ENCODE measurements around the gene PCDH20. TPM values are rescaled to one million over a fixed set of nuclear protein-coding genes. Genes with fewer than 3 reads are reported as not detected.

PCDH20 gene, protein sequence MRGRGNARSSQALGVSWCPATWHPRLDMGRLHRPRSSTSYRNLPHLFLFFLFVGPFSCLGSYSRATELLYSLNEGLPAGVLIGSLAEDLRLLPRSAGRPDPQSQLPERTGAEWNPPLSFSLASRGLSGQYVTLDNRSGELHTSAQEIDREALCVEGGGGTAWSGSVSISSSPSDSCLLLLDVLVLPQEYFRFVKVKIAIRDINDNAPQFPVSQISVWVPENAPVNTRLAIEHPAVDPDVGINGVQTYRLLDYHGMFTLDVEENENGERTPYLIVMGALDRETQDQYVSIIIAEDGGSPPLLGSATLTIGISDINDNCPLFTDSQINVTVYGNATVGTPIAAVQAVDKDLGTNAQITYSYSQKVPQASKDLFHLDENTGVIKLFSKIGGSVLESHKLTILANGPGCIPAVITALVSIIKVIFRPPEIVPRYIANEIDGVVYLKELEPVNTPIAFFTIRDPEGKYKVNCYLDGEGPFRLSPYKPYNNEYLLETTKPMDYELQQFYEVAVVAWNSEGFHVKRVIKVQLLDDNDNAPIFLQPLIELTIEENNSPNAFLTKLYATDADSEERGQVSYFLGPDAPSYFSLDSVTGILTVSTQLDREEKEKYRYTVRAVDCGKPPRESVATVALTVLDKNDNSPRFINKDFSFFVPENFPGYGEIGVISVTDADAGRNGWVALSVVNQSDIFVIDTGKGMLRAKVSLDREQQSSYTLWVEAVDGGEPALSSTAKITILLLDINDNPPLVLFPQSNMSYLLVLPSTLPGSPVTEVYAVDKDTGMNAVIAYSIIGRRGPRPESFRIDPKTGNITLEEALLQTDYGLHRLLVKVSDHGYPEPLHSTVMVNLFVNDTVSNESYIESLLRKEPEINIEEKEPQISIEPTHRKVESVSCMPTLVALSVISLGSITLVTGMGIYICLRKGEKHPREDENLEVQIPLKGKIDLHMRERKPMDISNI
- 1 to 10 TPM; 4.3 to 9.2 TPM for total RNA-seq
- polyA plus RNA-seq (2013, experiment 1 of 2): 1.7 TPM
- polyA plus RNA-seq (2013, experiment 2 of 2): 1.9 TPM
- long read RNA-seq, experiment 1, full-length matches to known transcripts: 1 of 8 reads
- long read RNA-seq, experiment 1, partial matches to known transcripts: 0 of 8 reads
- long read RNA-seq, experiment 1, other reads (novel, unspliced or antisense): 7 of 8 reads
- long read RNA-seq, experiment 2, full-length matches to known transcripts: 15 of 19 reads
- long read RNA-seq, experiment 2, partial matches to known transcripts: 0 of 19 reads
- long read RNA-seq, experiment 2, other reads (novel, unspliced or antisense): 4 of 19 reads
- long read RNA-seq, experiment 3, full-length matches to known transcripts: 39 of 40 reads
- long read RNA-seq, experiment 3, partial matches to known transcripts: 0 of 40 reads
- long read RNA-seq, experiment 3, other reads (novel, unspliced or antisense): 1 of 40 reads
- long read RNA-seq, experiment 4, full-length matches to known transcripts: 1 of 1 reads
- long read RNA-seq, experiment 4, partial matches to known transcripts: 0 of 1 reads
- long read RNA-seq, experiment 4, other reads (novel, unspliced or antisense): 0 of 1 reads

DNA sequence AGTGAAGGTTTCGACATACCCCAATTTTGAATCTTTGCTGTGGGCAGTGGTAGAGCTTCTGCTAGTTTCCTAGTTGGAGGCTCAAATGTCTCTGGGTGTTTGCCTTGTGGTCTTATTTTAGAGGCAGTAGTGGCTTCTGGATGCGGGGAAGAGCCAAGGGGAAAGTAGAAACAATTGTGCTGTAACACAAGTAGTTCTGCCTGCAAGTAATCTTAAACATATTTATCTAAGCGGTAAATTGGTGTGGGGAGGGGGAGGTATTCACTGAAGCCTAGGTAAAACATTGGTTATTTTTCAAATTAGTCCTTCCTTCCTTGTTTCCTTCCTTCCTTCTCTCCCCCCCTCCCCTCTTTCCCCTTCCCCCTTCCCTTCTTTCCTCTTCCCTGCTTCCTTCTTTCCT, at the start of gene PCDH20:
Gene PCDH20, minus strand, starts transcription at position 101 of the 400 bp plus-strand sequence. CDS start 691 bp downstream, outside the sequence.
- peak within 1 kb of the TSS; percentile 38 for H3K9ac ChIP-seq (ENCODE audit: extremely low read depth, low read length, poor library complexity, severe bottlenecking)
- Mint-ChIP-seq H3K4me1 (peaks cover 14% of the 10 kb centered on the region), H3K27ac (peak within 1 kb of the TSS; percentile 37), H3K4me3 (peak within 1 kb of the TSS; percentile 77), H3K36me3 (ENCODE audit: low read depth) (no peaks in the 10 kb centered on the region), H3K27me3 (ENCODE audit: insufficient read depth) (peaks cover 37% of the 10 kb centered on the region), H3K9me3 (no peaks in the 10 kb centered on the region)
- H3K4me3 ChIP-seq (ENCODE audit: low read length): peak within 1 kb of the TSS; percentile 96
- peaks cover 27% of the 10 kb centered on the region for H3K27me3 ChIP-seq (ENCODE audit: control insufficient read depth, insufficient read depth, low read length, poor library complexity, severe bottlenecking)
- WGBS, 2 experiments (ENCODE audit: insufficient coverage in 1 of 2, insufficient read length in 1 of 2): 38 to 67% methylated on average over 1 to 2 of the region's 3 CpGs
- H3K36me3 ChIP-seq (ENCODE audit: control insufficient read depth, insufficient read depth, low read length): no peaks in the 10 kb centered on the region
- H3K9me3 ChIP-seq (ENCODE audit: control insufficient read depth, low read length): no peaks in the 10 kb centered on the region
- H3K27ac ChIP-seq (ENCODE audit: low read depth, low read length): no peak within 1 kb of the TSS
- TF ChIP-seq, protein P1, sequence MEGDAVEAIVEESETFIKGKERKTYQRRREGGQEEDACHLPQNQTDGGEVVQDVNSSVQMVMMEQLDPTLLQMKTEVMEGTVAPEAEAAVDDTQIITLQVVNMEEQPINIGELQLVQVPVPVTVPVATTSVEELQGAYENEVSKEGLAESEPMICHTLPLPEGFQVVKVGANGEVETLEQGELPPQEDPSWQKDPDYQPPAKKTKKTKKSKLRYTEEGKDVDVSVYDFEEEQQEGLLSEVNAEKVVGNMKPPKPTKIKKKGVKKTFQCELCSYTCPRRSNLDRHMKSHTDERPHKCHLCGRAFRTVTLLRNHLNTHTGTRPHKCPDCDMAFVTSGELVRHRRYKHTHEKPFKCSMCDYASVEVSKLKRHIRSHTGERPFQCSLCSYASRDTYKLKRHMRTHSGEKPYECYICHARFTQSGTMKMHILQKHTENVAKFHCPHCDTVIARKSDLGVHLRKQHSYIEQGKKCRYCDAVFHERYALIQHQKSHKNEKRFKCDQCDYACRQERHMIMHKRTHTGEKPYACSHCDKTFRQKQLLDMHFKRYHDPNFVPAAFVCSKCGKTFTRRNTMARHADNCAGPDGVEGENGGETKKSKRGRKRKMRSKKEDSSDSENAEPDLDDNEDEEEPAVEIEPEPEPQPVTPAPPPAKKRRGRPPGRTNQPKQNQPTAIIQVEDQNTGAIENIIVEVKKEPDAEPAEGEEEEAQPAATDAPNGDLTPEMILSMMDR (conservative IDR thresholded peaks at IDR 0.05): no peak
- no peaks in the 10 kb centered on the region for H3K4me1 ChIP-seq (ENCODE audit: control insufficient read depth, insufficient read depth, low read length)
- DNase-seq: no peak

DNA sequence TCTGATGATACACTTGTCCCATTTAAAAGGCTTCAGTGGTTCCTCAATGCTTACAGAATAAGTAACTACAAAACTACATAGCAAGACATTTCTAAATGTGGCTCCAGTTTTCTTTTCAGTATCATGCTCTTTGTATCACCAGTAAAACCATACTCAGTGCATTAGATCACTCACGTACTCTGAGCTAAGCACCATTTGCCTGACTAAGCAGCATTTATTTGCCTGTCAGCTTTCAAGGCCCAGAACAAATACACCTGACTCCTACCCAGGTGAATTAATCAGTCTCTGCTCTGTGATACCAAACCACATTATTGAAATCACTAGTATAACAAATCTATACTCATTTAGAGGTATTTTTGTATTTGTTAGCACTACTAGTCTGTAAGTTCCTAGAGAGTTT, 47.4 kb upstream of the PCDH20 start:
- no peak overlapping the region for H3K9ac ChIP-seq (ENCODE audit: extremely low read depth, low read length, poor library complexity, severe bottlenecking)
- Mint-ChIP-seq H3K9me3 (no peaks in the 10 kb centered on the region), H3K4me1 (peaks cover 4% of the 10 kb centered on the region), H3K4me3 (no peak overlapping the region), H3K36me3 (ENCODE audit: low read depth) (no peaks in the 10 kb centered on the region), H3K27me3 (ENCODE audit: insufficient read depth) (no peaks in the 10 kb centered on the region), H3K27ac (peak overlapping the region; percentile 23)
- TF ChIP-seq, protein P1 (conservative IDR thresholded peaks at IDR 0.05): no peak
- no peaks in the 10 kb centered on the region for H3K36me3 ChIP-seq (ENCODE audit: control insufficient read depth, insufficient read depth, low read length)
- H3K9me3 ChIP-seq (ENCODE audit: control insufficient read depth, low read length): no peaks in the 10 kb centered on the region
- DNase-seq: no peak
- no peak overlapping the region for H3K4me3 ChIP-seq (ENCODE audit: low read length)
- no peaks in the 10 kb centered on the region for H3K4me1 ChIP-seq (ENCODE audit: control insufficient read depth, insufficient read depth, low read length)
- H3K27ac ChIP-seq (ENCODE audit: low read depth, low read length): no peak overlapping the region
- 86% methylated on average over 1 of the region's 1 CpG for WGBS, 2 experiments (ENCODE audit: insufficient coverage in 1 of 2, insufficient read length in 1 of 2)
- H3K27me3 ChIP-seq (ENCODE audit: control insufficient read depth, insufficient read depth, low read length, poor library complexity, severe bottlenecking): no peaks in the 10 kb centered on the region

Measured in endodermal cell (in vitro differentiated cells).